Purkinje cell (primary cell): ENCODE results near the gene SLC6A19. TPM values are rescaled to one million over a fixed set of nuclear protein-coding genes. Genes with fewer than 3 reads are reported as not detected.

Experiments used
- polyA plus RNA-seq: library from polyadenylated mRNA; unstranded; fragments of >200 nt; fragmentation: Nextera tagmentation; gene quantifications from 2 replicates; pipeline ENCODE4 v1.2.1, GENCODE V29; 2014

The SLC6A19 gene
- not detected in 2 replicates for polyA plus RNA-seq

GRCh38 chr5:1201327-1202025, at the start of gene SLC6A19:
SLC6A19 (plus strand) TSS chr5:1201595; CDS start chr5:1201651, 56 bp downstream.

GRCh38 chr5:1225081-1225480, 23.7 kb downstream of the SLC6A19 start, which contains the start of gene SLC6A18:
SLC6A18 (plus strand) TSS chr5:1225381; CDS start chr5:1225478, 97 bp downstream.

Other genes starting within 250 kb of the SLC6A19 start
- 0.13 and 0.48 TPM in 2 replicates for gene NKD2, start 192.8 kb upstream of the SLC6A19 start, polyA plus RNA-seq
- not detected in 2 replicates for gene SLC12A7, start 89.5 kb upstream of the SLC6A19 start, polyA plus RNA-seq
- gene SLC6A18, start 23.8 kb downstream of the SLC6A19 start, polyA plus RNA-seq: not detected in 2 replicates
- gene TERT, start 93.5 kb downstream of the SLC6A19 start, polyA plus RNA-seq: not detected in 2 replicates
- 18.5 and 21.6 TPM in 2 replicates for gene CLPTM1L, start 143.5 kb downstream of the SLC6A19 start, polyA plus RNA-seq
- gene SLC6A3, start 243.8 kb downstream of the SLC6A19 start, polyA plus RNA-seq: not detected in 2 replicates